Omental fat pad (tissue), 4 donors: ENCODE results near the gene LIPC. TPM values are rescaled to one million over a fixed set of nuclear protein-coding genes. Genes with fewer than 3 reads are reported as not detected.
A peak's percentile ranks its signal among the peaks of the same experiment; 100 is the strongest.

Source experiments
- ATAC-seq: fragments of 150-250 bp; one replicate; pipeline ENCODE4 v1.9.1; 2016; ENCODE audit warnings: mild to moderate bottlenecking, moderate library complexity; ENCODE audit not compliant: low FRiP score
- DNase-seq: peaks from one replicate; pipeline ENCODE4 v3.0.0-alpha.2; 2019; ENCODE audit warnings: low spot score
- CTCF ChIP-seq, 3 donors: fragments of 450-650 bp; IDR thresholded peaks; one replicate each; pipeline ENCODE4 v1.5.1; 2016 to 2017; ENCODE audit warnings: antibody characterized with exemption in 3 of 3, mild to moderate bottlenecking in 3 of 3, moderate library complexity in 2 of 3
- total RNA-seq, 4 donors: library from RNA; depleted of rRNA; stranded (reverse); fragments of >200 nt; gene quantifications; one replicate each; pipeline ENCODE4 v1.1.0, GENCODE V29; 2016

The LIPC gene
- total RNA-seq, 4 donors from 2014 or later: 0.46 TPM; not detected in 3

DNA sequence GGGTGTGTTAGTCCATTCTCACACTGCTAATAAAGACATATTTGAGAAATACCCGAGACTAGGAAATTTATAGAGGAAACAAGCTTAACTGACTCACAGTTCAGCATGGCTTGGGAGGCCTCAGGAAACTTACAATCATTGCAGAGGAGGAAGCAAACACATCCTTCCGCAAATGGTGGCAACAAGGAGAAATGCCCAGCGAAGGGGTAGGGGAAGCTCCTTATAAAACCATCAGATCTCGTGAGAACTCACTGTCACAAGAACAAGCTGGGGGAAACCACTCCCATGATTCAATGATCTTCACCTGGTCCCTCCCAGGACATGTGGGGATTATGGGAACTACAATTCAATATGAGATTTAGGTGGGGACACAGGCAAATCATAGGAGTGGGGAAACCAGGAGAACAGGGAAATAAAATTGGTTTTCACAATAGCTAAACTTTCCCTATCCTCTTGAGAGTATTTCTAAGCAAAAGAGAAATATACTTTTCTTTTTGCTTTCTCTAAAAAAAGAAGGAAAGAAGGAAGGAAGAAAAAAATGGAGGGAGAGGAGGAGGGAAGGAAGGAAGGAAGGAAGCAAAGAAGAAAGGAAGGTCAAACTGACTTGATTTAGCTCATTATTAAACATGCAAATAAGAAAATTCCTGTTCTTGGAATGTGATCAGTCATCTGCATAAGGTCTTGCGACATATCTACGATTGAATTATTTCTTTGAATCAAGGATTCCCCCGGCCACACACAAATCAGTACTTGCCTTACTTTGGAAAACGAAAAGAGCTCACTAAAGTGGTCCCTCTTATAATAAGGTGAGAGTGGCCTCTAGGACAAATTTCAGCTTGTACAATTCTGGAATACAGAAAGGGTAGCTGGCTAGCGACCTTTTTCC is 75.2 kb downstream of the LIPC start:
- ATAC-seq: peak; percentile 16
- no peak for TF ChIP-seq CTCF (IDR thresholded peaks at IDR 0.05)
- DNase-seq: no peak

DNA sequence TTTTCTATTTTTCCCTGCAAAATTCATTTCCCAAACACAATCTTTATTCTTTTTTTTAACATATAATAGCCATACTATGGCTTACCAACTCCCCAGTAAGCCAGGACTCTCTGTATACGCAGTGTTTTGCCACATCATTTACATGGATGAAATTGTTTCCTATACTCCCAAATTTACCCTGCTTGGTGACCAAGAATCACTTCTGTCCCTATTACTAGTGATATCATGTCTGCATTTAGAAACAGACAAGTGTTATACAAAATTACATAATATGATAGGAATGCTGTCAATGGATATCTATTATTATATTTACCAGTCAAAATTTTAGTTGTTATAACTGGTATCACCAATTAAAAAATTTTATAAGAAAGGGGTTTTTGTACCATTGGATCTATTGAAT is 77.8 kb downstream of the LIPC start:
- ATAC-seq (no peak), DNase-seq (no peak)
- TF ChIP-seq CTCF (IDR thresholded peaks at IDR 0.05): no peak

DNA sequence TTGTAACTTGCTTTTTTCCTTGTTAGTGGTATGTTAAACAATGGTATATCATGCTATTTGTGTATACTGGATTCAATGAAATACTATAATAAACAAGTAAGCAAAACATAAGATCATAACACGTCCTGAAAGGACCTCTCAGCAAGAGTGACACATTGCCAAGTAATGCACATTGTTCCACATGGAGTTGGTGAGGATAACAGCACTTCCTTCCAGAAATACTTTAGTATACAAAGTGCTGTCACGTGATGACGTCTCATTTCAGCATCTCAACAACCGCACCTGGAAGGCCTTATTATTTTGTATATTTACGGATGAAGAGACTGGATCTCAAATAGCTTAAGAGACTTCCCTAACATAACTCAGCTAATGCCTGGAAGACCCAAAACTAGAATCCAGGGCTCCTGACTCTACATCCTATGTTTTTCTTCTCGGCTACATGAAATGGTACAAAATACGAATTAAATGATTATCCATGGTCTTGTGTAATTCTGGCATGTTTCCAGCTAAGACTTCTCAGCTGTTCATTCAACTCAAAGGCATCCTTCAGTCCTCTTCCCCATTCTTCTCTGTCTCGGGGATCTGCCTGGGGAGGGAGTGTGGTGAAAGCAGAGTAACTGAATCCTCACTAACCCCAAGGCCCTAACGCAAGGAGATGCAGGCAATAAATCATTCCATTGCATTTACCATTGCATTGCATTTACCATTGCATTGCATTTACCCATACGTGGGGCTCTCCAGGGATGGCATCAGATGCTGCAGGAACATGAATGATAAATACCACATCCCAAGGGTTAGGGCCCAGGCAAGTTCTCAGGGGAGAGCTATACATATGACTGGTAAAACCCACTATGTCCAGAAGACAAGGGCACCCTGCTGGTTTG is 79.2 kb downstream of the LIPC start:
- TF ChIP-seq CTCF (IDR thresholded peaks at IDR 0.05): no peak
- DNase-seq: no peak
- ATAC-seq: no peak

DNA sequence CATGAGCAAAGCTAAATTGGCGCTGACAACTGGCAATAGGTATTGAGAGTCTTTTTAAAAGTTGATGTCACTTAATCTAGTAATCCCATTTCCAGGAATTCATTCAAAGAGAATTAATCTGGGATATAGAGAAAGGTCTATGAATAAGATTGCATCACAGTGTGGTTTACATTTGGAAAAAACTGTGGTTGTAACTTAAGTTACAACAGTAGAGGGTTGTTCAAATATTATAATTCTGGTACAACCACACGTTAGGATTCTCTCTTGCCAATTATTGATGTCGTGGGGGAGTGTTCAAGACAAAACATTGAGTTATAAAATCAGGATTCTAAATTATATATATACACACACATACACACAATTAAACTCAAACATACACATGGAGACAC is 79.8 kb downstream of the LIPC start:
- no peak for TF ChIP-seq CTCF (IDR thresholded peaks at IDR 0.05)
- ATAC-seq (no peak), DNase-seq (no peak)

DNA sequence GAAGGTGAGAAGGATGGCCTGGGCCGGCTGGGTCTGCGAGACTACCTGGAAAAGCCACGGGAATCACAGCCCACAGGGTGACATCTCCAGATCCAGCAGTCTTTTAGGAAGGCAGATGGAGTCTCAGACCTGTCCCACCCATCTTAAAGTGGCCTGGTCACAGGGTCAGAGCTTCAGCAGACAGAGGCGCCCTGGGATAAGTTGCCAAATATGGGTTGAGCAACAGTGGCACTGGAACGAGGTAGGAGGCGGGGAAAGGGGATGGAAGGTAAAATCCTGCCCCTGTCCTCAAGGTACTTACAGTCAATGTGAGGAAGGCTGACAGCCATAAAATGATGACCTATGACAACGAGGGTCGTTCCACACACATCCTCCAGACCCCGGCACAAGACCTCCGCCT is 80.7 kb downstream of the LIPC start:
- TF ChIP-seq CTCF (IDR thresholded peaks at IDR 0.05): no peak
- ATAC-seq (no peak), DNase-seq (no peak)

- TF ChIP-seq CTCF (IDR thresholded peaks at IDR 0.05): no peak
- no peak for ATAC-seq
- no peak for DNase-seq
Measured at GRCh38 chr15:58513008-58513407, 81.2 kb downstream of the LIPC start.
